Smooth muscle cell (in vitro differentiated cells): ENCODE results near the gene TSGA10IP. TPM values are rescaled to one million over a fixed set of nuclear protein-coding genes. Genes with fewer than 3 reads are reported as not detected.

Experiments
- DNase-seq: peaks from one replicate; lab custom pipeline; 2025; ENCODE audit not compliant: unreplicated experiment; lab: John Stamatoyannopoulos, UW
- H2AFZ ChIP-seq: fragments of 200-600 bp; sonication (generic); 2 replicates; pipeline ENCODE4 v1.6.0; 2016; ENCODE audit warnings: antibody characterized with exemption, low read depth, mild to moderate bottlenecking
- H3F3A ChIP-seq: fragments of 200-600 bp; sonication (generic); 2 replicates; pipeline ENCODE4 v1.6.0; 2017; ENCODE audit warnings: antibody characterized with exemption, low read depth
- H3K27ac ChIP-seq: fragments of 200-600 bp; sonication (generic); 2 replicates; pipeline ENCODE4 v1.5.1; 2016; ENCODE audit warnings: low read depth, mild to moderate bottlenecking
- H3K27me3 ChIP-seq: fragments of 200-600 bp; sonication (generic); 2 replicates; pipeline ENCODE4 v1.6.1; 2016; ENCODE audit warnings: low read depth, mild to moderate bottlenecking
- H3K36me3 ChIP-seq: fragments of 200-600 bp; sonication (generic); 2 replicates; pipeline ENCODE4 v1.5.1; 2016; ENCODE audit warnings: low read depth
- H3K4me1 ChIP-seq: fragments of 200-600 bp; sonication (generic); 2 replicates; pipeline ENCODE4 v1.5.1; 2016; ENCODE audit warnings: low read depth
- H3K4me2 ChIP-seq: fragments of 200-600 bp; sonication (generic); 2 replicates; pipeline ENCODE4 v1.6.0; 2016; ENCODE audit warnings: mild to moderate bottlenecking
- H3K4me3 ChIP-seq: fragments of 200-600 bp; sonication (generic); 2 replicates; pipeline ENCODE4 v1.5.1; 2016; ENCODE audit warnings: mild to moderate bottlenecking
- H3K79me2 ChIP-seq: fragments of 200-600 bp; sonication (generic); 2 replicates; pipeline ENCODE4 v1.6.0; 2016; ENCODE audit warnings: low read depth, mild to moderate bottlenecking
- H3K9ac ChIP-seq: fragments of 200-600 bp; sonication (generic); 2 replicates; pipeline ENCODE4 v1.6.0; 2016; ENCODE audit warnings: low read depth
- H3K9me3 ChIP-seq: fragments of 200-600 bp; sonication (generic); replicated peaks from 2 replicates; pipeline ENCODE4 v1.5.1; 2016; ENCODE audit warnings: low read depth
- H4K20me1 ChIP-seq: fragments of 200-600 bp; sonication (generic); 2 replicates; pipeline ENCODE4 v1.6.0; 2016; ENCODE audit warnings: low read depth
- CTCF ChIP-seq: fragments of 200-600 bp; sonication (generic); IDR thresholded peaks from 2 replicates; pipeline ENCODE4 v1.5.1; 2017; ENCODE audit warnings: borderline replicate concordance, mild to moderate bottlenecking, antibody characterized with exemption; ENCODE audit not compliant: insufficient read depth, poor library complexity, severe bottlenecking
- WGBS: methylation state at CpG from one replicate; pipeline ENCODE4 v1.1.7; 2016; ENCODE audit warnings: low lambda C conversion rate; 5-methylcytosine and 5-hydroxymethylcytosine counted together
- polyA plus RNA-seq: library from polyadenylated mRNA; unstranded; fragments of >200 nt; fragmentation: Nextera tagmentation; extraction: Ambion mirVana; gene quantifications from 2 replicates; pipeline ENCODE4 v1.2.1, GENCODE V29; 2016
- total RNA-seq: library from RNA; depleted of rRNA; stranded (reverse); fragments of >200 nt; gene quantifications from 2 replicates; pipeline ENCODE4 v1.2.3, GENCODE V29; 2014

Gene TSGA10IP
- total and polyA plus RNA-seq, 2 experiments from 2014 or later: 0.27 to 1.5 TPM

GRCh38 chr11:65961267-65962140 is 16.2 kb downstream of the TSGA10IP start, which contains the start of gene SART1:
Gene SART1 (plus strand): TSS chr11:65961734. CDS start chr11:65961781, 47 bp downstream.
- peaks cover 26% of the 10 kb centered on the region for H3K79me2 ChIP-seq

GRCh38 chr11:65962141-65962564 is 16.9 kb downstream of the TSGA10IP start:
- peaks cover 7% of the 10 kb centered on the region for H4K20me1 ChIP-seq
- no peak overlapping the region for H2AFZ ChIP-seq
- TF ChIP-seq CTCF: no peak
- H3K9me3 ChIP-seq: no peaks in the 10 kb centered on the region
- no peaks in the 10 kb centered on the region for H3K36me3 ChIP-seq
- H3K4me2 ChIP-seq: peak overlapping the region; percentile 96
- H3K4me3 ChIP-seq: peak overlapping the region; percentile 96
- DNase-seq: no peak
- no peaks in the 10 kb centered on the region for H3K27me3 ChIP-seq
- peak overlapping the region; percentile 51 for H3K27ac ChIP-seq
- peak overlapping the region; percentile 99 for H3K9ac ChIP-seq
- H3K79me2 ChIP-seq: peaks cover 26% of the 10 kb centered on the region
- H3F3A ChIP-seq: no peaks in the 10 kb centered on the region
- 11% methylated on average over 13 of the region's 13 CpGs for WGBS
- peaks cover 12% of the 10 kb centered on the region for H3K4me1 ChIP-seq

More at GRCh38 chr11:65961267-65962140, 16.2 kb downstream of the TSGA10IP start, which contains the start of gene SART1:
- Histone ChIP-seq H3K4me1 (peaks cover 12% of the 10 kb centered on the region), H3K9me3 (no peaks in the 10 kb centered on the region), H3K4me3 (peak within 1 kb of the TSS; percentile 96), H4K20me1 (peaks cover 7% of the 10 kb centered on the region), H3K4me2 (peak within 1 kb of the TSS; percentile 96), H3K27ac (peak within 1 kb of the TSS; percentile 94), H3F3A (no peaks in the 10 kb centered on the region), H2AFZ (peak within 1 kb of the TSS; percentile 90), H3K9ac (peak within 1 kb of the TSS; percentile 99), H3K36me3 (no peaks in the 10 kb centered on the region), H3K27me3 (no peaks in the 10 kb centered on the region)
- peak; percentile 86 for DNase-seq
- TF ChIP-seq CTCF: no peak
- WGBS: 1% methylated on average over 75 of the region's 97 CpGs

- H3K9ac ChIP-seq: no peak overlapping the region
- H3K79me2 ChIP-seq: peaks cover 26% of the 10 kb centered on the region
- H3K9me3 ChIP-seq: no peaks in the 10 kb centered on the region
- H4K20me1 ChIP-seq: peaks cover 7% of the 10 kb centered on the region
- H3K27ac ChIP-seq: no peak overlapping the region
- no peak overlapping the region for H3K4me3 ChIP-seq
- no peak for TF ChIP-seq CTCF
- peaks cover 12% of the 10 kb centered on the region for H3K4me1 ChIP-seq
- no peak overlapping the region for H3K4me2 ChIP-seq
- H3K27me3 ChIP-seq: no peaks in the 10 kb centered on the region
- H2AFZ ChIP-seq: no peak overlapping the region
- H3K36me3 ChIP-seq: no peaks in the 10 kb centered on the region
- WGBS: 91% methylated on average over 10 of the region's 10 CpGs
- no peak for DNase-seq
- H3F3A ChIP-seq: no peaks in the 10 kb centered on the region
Measured at GRCh38 chr11:65964906-65965305, 19.6 kb downstream of the TSGA10IP start.
